Osteocyte (in vitro differentiated cells): ENCODE measurements around the gene TFAM. TPM values are rescaled to one million over a fixed set of nuclear protein-coding genes. Genes with fewer than 3 reads are reported as not detected.

Source experiments
- DNase-seq: peaks from one replicate; pipeline ENCODE4 v3.0.0; 2021; ENCODE audit warnings: mixed read lengths; ENCODE audit not compliant: unreplicated experiment; ENCODE audit errors: extremely low spot score
- H3K27ac Mint-ChIP-seq: one replicate; pipeline ENCODE4 v1.8.0; 2021; ENCODE audit warnings: mild to moderate bottlenecking, mixed read lengths; ENCODE audit not compliant: unreplicated experiment
- H3K27me3 Mint-ChIP-seq: one replicate; pipeline ENCODE4 v1.8.0; 2021; ENCODE audit warnings: mixed read lengths; ENCODE audit not compliant: unreplicated experiment
- H3K36me3 Mint-ChIP-seq: one replicate; pipeline ENCODE4 v1.8.0; 2021; ENCODE audit warnings: mixed read lengths; ENCODE audit not compliant: unreplicated experiment
- H3K4me1 Mint-ChIP-seq: one replicate; pipeline ENCODE4 v1.8.0; 2021; ENCODE audit warnings: mixed read lengths; ENCODE audit not compliant: unreplicated experiment
- H3K4me3 Mint-ChIP-seq: one replicate; pipeline ENCODE4 v1.8.0; 2021; ENCODE audit warnings: mild to moderate bottlenecking, moderate library complexity, mixed read lengths; ENCODE audit not compliant: unreplicated experiment
- H3K9me3 Mint-ChIP-seq: one replicate; pipeline ENCODE4 v1.8.0; 2021; ENCODE audit warnings: mixed read lengths; ENCODE audit not compliant: unreplicated experiment
- total RNA-seq: library from RNA; stranded (reverse); gene quantifications from 2 replicates; pipeline ENCODE4 v1.2.1, GENCODE V29; 2021
- TF ChIP-seq, protein P1 (sequence below): fragments of 200-600 bp; sonication (generic); IDR thresholded peaks from 2 replicates; pipeline ENCODE4 v1.5.0; 2021; ENCODE audit warnings: antibody characterized with exemption, mild to moderate bottlenecking, moderate library complexity

TFAM gene
- total RNA-seq, 1 donor from 2014 or later: 19.6 TPM

DNA sequence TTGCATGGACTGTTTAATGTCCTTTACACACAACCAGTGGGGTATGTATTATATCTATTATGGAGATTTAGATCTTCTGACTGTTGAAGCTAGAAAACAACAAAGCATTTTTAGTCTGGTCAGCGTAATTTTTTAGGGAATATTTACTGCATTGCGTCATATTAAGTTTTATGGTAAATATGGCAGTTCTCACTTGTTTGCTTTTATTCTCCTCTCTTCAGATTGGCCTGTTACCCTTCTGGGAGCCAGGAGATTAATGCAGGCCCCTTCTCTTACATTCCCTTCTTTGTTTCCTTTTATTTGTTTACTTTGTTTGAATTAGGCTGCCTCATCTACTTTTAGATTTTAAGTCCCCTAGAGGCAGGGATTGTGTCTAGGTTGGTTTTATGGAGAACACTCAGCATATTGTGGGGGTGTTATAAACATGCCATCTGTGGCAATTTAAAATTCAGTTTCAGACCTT, 36.6 kb upstream of the TFAM start:
- Mint-ChIP-seq H3K4me1 (peaks cover 20% of the 10 kb centered on the region), H3K4me3 (no peak overlapping the region), H3K9me3 (no peaks in the 10 kb centered on the region), H3K27ac (no peak overlapping the region), H3K27me3 (no peaks in the 10 kb centered on the region), H3K36me3 (peaks cover 7% of the 10 kb centered on the region)
- DNase-seq: no peak
- TF ChIP-seq, protein P1, sequence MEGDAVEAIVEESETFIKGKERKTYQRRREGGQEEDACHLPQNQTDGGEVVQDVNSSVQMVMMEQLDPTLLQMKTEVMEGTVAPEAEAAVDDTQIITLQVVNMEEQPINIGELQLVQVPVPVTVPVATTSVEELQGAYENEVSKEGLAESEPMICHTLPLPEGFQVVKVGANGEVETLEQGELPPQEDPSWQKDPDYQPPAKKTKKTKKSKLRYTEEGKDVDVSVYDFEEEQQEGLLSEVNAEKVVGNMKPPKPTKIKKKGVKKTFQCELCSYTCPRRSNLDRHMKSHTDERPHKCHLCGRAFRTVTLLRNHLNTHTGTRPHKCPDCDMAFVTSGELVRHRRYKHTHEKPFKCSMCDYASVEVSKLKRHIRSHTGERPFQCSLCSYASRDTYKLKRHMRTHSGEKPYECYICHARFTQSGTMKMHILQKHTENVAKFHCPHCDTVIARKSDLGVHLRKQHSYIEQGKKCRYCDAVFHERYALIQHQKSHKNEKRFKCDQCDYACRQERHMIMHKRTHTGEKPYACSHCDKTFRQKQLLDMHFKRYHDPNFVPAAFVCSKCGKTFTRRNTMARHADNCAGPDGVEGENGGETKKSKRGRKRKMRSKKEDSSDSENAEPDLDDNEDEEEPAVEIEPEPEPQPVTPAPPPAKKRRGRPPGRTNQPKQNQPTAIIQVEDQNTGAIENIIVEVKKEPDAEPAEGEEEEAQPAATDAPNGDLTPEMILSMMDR: no peak

DNA sequence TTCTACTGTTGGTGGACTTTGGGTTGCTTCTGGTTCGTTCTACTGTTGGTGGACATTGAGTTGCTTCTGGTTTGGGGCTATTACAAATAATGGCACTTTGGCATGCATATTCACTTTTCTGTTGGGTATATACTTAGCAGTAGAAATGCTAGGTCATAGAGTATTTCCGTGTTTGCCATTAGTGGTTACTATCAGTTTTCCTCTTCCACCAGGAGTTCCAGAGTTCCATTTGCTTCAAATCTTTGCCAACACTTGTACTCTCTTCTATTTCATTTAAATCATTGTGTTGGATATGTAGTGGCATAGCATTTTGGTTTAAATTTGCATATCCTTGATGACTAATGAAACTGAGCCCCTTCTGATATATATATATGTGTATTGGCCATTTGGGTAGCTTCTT, 35.2 kb upstream of the TFAM start:
- H3K36me3 Mint-ChIP-seq: peaks cover 7% of the 10 kb centered on the region
- H3K4me1 Mint-ChIP-seq: peaks cover 20% of the 10 kb centered on the region
- no peak overlapping the region for H3K4me3 Mint-ChIP-seq
- no peak overlapping the region for H3K27ac Mint-ChIP-seq
- TF ChIP-seq, protein P1: no peak
- H3K9me3 Mint-ChIP-seq: no peaks in the 10 kb centered on the region
- no peak for DNase-seq
- no peaks in the 10 kb centered on the region for H3K27me3 Mint-ChIP-seq

DNA sequence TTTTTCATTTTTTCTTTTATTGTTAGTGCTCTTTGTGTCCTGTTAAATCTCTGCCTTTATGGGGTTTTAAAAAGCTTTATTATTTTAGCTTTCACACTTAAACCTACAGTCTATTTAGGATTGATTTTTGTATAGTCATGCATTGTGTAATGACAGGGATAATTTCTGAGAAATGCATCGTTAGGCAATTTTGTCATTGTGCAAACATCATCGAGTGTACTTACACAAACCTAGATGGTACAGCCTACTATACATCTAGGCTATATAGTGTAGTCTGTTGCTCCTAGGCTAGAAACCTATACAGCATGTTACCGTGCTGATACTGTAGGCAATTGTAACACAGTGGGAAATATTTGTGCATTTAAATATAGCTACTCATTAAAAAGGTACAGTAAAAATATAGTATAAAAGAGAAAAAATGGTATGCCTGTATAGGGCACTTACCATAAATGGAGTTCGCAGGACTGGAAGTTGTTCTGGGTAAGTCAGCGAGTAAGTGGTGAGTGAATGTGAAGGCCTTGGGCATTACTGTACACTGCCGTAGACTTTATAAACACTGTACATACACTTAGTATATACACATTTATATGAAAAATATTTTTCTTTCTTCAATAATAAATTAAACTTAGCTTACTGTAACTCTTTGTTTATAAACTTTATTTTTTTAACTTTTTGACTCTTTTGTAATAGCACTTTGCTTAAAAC, 34.4 kb upstream of the TFAM start:
- H3K27me3 Mint-ChIP-seq: no peaks in the 10 kb centered on the region

DNA sequence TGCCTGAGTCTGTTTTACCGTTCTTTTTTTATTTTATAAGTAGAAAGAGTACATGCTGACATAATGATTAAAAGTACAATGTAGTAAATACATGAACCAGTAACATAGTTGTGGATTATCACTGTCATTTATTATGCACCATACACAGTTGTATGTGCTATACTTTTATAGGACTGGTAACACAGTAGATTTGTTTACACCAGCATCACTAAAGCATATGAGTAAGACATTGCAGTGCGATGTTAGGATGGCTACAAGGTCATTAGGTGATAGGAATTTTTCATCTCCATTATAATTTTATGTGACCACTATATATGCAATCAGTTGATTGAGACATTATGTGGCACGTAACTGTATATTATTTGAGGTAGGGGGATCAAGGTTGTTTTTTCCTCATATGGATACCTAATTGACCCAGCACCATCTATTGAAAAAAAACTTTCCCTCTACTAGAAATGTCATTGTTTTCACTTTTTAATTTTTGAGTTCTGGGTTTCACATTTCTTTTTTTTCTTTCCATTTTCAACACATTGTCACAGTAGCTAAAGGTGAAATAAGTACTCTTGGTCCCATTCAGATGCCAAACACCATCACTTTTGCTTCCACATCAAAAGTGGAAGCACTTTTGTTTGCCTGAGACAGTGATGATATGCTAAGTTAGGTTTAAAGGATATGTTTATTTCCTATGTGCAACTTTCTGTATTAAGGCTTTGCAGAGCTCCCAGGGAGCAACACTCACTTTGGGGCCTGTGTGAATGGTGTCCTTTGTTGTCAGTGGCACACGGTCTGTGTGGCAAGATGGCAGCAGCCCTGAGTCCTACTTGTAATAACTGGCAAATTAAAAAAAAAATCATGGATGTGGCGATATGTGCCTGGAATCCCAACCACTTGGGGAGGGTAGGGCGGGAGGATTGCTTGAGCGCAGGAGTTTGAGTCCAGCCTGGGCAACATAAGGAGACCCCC, 33.3 kb upstream of the TFAM start:
- Mint-ChIP-seq H3K36me3 (no peaks in the 10 kb centered on the region), H3K4me3 (no peak overlapping the region), H3K27me3 (no peaks in the 10 kb centered on the region), H3K4me1 (peaks cover 20% of the 10 kb centered on the region), H3K27ac (no peak overlapping the region), H3K9me3 (no peaks in the 10 kb centered on the region)
- TF ChIP-seq, protein P1: no peak
- no peak for DNase-seq

More for the DNA sequence above, 34.4 kb upstream of the TFAM start:
- Mint-ChIP-seq H3K4me1 (peaks cover 20% of the 10 kb centered on the region), H3K4me3 (no peak overlapping the region), H3K9me3 (no peaks in the 10 kb centered on the region), H3K27ac (no peak overlapping the region), H3K36me3 (peaks cover 6% of the 10 kb centered on the region)
- DNase-seq: no peak
- TF ChIP-seq, protein P1: no peak
